HL-60 (cell line): Measurements from ENCODE around the gene ZNF511.

Source experiments
- GABPA ChIP-seq: IDR thresholded peaks from 2 replicates; pipeline ENCODE4 v1.6.1; 2012; ENCODE audit warnings: low read depth
- POLR2AphosphoS5 ChIP-seq: IDR thresholded peaks from 2 replicates; pipeline ENCODE4 v1.6.1; 2012; ENCODE audit warnings: low read depth
- SPI1 ChIP-seq: IDR thresholded peaks from 2 replicates; pipeline ENCODE4 v1.6.1; 2012; ENCODE audit warnings: low read depth, mild to moderate bottlenecking, borderline replicate concordance
- TF ChIP-seq, protein P1 (sequence below): IDR thresholded peaks from one replicate; pipeline ENCODE4 v1.5.1; 2011; ENCODE audit warnings: low read length, control low read depth, inconsistent platforms; ENCODE audit not compliant: insufficient read depth

DNA sequence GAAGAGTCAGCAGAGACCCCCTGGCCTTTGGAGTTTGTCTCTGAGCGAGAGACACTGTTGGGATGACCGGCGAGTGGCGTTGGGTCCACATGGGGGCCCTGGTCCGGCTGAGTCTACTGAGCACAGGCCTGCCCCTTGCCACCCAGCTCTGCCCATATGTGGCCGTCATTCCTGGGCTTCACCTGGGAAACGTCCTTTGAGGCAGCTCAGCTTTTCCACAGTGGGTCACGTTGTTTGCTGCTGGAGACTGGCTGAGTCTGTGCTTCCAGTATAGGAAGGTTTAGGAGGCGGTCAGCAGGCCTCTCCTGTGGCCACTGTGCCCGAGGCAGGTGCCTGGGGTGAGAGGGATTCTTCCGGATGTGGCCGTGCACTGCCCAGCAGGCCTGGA lies 49.1 kb upstream of the ZNF511 start:
- TF ChIP-seq, protein P1, sequence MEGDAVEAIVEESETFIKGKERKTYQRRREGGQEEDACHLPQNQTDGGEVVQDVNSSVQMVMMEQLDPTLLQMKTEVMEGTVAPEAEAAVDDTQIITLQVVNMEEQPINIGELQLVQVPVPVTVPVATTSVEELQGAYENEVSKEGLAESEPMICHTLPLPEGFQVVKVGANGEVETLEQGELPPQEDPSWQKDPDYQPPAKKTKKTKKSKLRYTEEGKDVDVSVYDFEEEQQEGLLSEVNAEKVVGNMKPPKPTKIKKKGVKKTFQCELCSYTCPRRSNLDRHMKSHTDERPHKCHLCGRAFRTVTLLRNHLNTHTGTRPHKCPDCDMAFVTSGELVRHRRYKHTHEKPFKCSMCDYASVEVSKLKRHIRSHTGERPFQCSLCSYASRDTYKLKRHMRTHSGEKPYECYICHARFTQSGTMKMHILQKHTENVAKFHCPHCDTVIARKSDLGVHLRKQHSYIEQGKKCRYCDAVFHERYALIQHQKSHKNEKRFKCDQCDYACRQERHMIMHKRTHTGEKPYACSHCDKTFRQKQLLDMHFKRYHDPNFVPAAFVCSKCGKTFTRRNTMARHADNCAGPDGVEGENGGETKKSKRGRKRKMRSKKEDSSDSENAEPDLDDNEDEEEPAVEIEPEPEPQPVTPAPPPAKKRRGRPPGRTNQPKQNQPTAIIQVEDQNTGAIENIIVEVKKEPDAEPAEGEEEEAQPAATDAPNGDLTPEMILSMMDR, result no peak
- TF ChIP-seq POLR2AphosphoS5, result no peak
- TF ChIP-seq GABPA, result no peak
- TF ChIP-seq SPI1, result no peak
